Measurements from ENCODE around the gene NPTXR. TPM values are rescaled to one million over a fixed set of nuclear protein-coding genes. Genes with fewer than 3 reads are reported as not detected.
"Not testable (repeated sequence)": the region's sequence is repeated elsewhere in the genome, so short reads cannot be mapped to it uniquely, and the experiment has no call there.

Gene NPTXR
- polyA plus RNA-seq, 1 of the 3 experiments (the other 2 are of a cell fraction) = 1.2 TPM

DNA sequence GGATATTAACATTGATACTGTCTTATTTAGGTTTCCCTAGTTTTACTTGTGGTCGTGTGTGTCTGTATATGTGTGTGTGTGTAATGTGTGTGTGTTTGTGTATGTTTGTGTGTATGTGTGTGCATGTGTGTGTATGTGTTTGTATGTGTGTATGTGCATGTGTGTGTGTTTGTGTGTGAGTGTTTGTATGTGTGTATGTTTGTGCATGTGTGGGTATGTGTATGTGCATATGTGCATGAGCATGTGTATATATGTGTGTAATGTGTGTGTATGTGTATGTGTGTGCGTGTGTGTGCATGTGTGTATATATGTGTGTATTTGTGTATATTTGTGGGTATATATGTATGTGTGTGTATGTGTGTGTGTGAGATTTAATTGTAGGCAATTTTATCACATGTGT lies 32.6 kb downstream of the NPTXR start:
- TF ChIP-seq, protein P1, sequence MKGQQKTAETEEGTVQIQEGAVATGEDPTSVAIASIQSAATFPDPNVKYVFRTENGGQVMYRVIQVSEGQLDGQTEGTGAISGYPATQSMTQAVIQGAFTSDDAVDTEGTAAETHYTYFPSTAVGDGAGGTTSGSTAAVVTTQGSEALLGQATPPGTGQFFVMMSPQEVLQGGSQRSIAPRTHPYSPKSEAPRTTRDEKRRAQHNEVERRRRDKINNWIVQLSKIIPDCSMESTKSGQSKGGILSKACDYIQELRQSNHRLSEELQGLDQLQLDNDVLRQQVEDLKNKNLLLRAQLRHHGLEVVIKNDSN (IDR thresholded peaks at IDR 0.05; ENCODE audit: borderline replicate concordance, low read depth) = no peak
- TF ChIP-seq ELF1 (IDR thresholded peaks at IDR 0.05) = no peak
- no peak for TF ChIP-seq RFX5 (IDR thresholded peaks at IDR 0.05; ENCODE audit: low read length)
- Histone ChIP-seq H3K36me3 (replicated peaks in 1 of 2; ENCODE audit: control insufficient read depth in 1 of 2, insufficient read depth in 2 of 2, low read length in 1 of 2) (no peaks in the 10 kb centered on the region), H3K9me2 (no peaks in the 10 kb centered on the region), H3K79me2 (ENCODE audit: insufficient read depth) (no peaks in the 10 kb centered on the region), H2AFZ (ENCODE audit: low read depth) (no peak overlapping the region), H3K9ac (no peak overlapping the region), H3K9me3 (no peaks in the 10 kb centered on the region), H3K4me1 (ENCODE audit: control insufficient read depth in 1 of 2, insufficient read depth in 2 of 2, low read depth in 1 of 2, low read length in 1 of 2) (no peaks in the 10 kb centered on the region), H3F3A (replicated peaks; ENCODE audit: insufficient read depth) (no peaks in the 10 kb centered on the region), H3K4me2 (no peak overlapping the region), H3K27ac (ENCODE audit: low read depth in 2 of 2, low read length in 1 of 2) (no peak overlapping the region), H3K27me3 (ENCODE audit: insufficient read depth) (no peaks in the 10 kb centered on the region), H3K4me3 (ENCODE audit: low read depth in 2 of 2, low read length in 1 of 2) (no peak overlapping the region), H4K20me1 (ENCODE audit: insufficient read depth) (no peaks in the 10 kb centered on the region)
- POLR2A ChIA-PET = no interaction called here
- 41% methylated on average over 2 of the region's 2 CpGs for WGBS (ENCODE audit: low lambda C conversion rate)
- CTCF ChIA-PET = no interaction called here
- no peak for DNase-seq

DNA sequence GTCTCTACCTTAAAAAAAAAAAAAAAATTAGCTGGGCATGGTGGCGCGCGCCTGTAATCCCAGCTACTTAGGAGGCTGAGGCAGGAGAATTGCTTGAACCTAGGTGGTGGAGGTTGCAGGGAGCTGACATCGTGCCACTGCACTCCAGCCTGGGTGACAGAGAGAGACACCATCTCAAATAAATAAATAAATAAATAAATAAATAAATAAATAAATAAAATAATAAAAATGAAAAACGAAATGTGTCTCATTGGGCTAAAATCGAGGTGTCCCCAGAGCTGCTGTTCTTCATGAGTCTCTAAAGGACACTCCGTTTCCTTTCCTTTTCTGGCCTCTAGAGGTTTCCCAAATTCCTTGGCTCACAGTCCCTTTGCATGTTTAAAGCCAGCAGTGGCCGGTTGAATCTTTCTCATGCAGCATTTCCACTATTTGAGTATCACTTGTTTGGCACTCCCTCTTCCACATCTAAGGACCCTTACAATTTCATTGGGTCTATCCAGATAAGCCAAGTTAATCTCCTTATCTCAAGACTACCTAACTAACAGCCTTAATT lies 38.7 kb downstream of the NPTXR start:
- H3K9ac ChIP-seq; H3K27ac ChIP-seq (ENCODE audit: low read depth in 2 of 2, low read length in 1 of 2); H3K4me3 ChIP-seq (ENCODE audit: low read depth in 2 of 2, low read length in 1 of 2); DNase-seq; H3K9me3 ChIP-seq; CTCF ChIA-PET; H2AFZ ChIP-seq (ENCODE audit: low read depth); H3K36me3 ChIP-seq (replicated peaks in 1 of 2; ENCODE audit: control insufficient read depth in 1 of 2, insufficient read depth in 2 of 2, low read length in 1 of 2); H3F3A ChIP-seq (replicated peaks; ENCODE audit: insufficient read depth); H3K4me1 ChIP-seq (ENCODE audit: control insufficient read depth in 1 of 2, insufficient read depth in 2 of 2, low read depth in 1 of 2, low read length in 1 of 2); POLR2A ChIA-PET; H3K9me2 ChIP-seq; H3K4me2 ChIP-seq; H3K27me3 ChIP-seq (ENCODE audit: insufficient read depth); H4K20me1 ChIP-seq (ENCODE audit: insufficient read depth); H3K79me2 ChIP-seq (ENCODE audit: insufficient read depth): not testable (repeated sequence)
- 56% methylated on average over 8 of the region's 8 CpGs for whole genome bisulfite sequencing (ENCODE audit: low lambda C conversion rate)

DNA sequence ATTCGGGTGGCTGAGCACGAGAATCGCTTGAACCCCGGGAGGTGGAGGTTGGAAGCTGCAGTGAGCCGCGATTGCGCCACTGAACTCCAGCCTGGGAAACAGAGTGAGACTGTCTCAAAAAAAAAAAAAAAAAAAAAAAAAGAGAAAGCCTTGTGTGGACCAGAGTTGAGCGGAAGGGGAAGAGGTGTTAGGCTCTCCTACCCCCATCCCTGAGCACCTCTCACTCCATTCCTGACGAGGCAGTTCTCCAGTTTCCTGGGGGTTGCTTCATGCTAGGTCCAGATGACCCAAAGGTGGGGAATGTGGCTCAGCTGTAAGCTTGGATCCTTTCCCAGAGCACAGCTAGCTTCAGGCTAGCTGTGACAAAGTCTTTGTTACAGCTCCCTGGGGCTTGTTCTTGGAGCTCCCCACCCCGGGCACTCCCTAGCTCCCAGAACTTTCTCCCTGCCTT lies 41.1 kb downstream of the NPTXR start:
- Histone ChIP-seq H3K4me3 (ENCODE audit: low read depth in 2 of 2, low read length in 1 of 2) (no peak overlapping the region), H3K27ac (ENCODE audit: low read depth in 2 of 2, low read length in 1 of 2) (no peak overlapping the region), H4K20me1 (ENCODE audit: insufficient read depth) (no peaks in the 10 kb centered on the region), H3K9ac (no peak overlapping the region), H3K79me2 (ENCODE audit: insufficient read depth) (no peaks in the 10 kb centered on the region), H3K9me3 (no peaks in the 10 kb centered on the region), H3K27me3 (ENCODE audit: insufficient read depth) (no peaks in the 10 kb centered on the region), H3K9me2 (no peaks in the 10 kb centered on the region), H3K4me2 (no peak overlapping the region), H3K4me1 (ENCODE audit: control insufficient read depth in 1 of 2, insufficient read depth in 2 of 2, low read depth in 1 of 2, low read length in 1 of 2) (no peaks in the 10 kb centered on the region; a peak in 2 of 4 replicates), H3F3A (replicated peaks; ENCODE audit: insufficient read depth) (no peaks in the 10 kb centered on the region), H2AFZ (ENCODE audit: low read depth) (no peak overlapping the region), H3K36me3 (replicated peaks in 1 of 2; ENCODE audit: control insufficient read depth in 1 of 2, insufficient read depth in 2 of 2, low read length in 1 of 2) (no peaks in the 10 kb centered on the region)
- CTCF ChIA-PET = interaction anchor here (0.6 to 0.9 kb wide), 2 partner anchors 34 to 591 kb away, joined by 3 to 5 read pairs; no protein-coding TSS in a partner anchor
- POLR2A ChIA-PET = no interaction called here
- TF ChIP-seq RXRA (IDR thresholded peaks at IDR 0.05; ENCODE audit: borderline replicate concordance, low read depth) = no peak
- TF ChIP-seq MEF2A (IDR thresholded peaks at IDR 0.05; ENCODE audit: borderline replicate concordance, low read depth) = no peak
- 0 out of 2 replicates have a peak, but pooled peaks have one; percentile 10 for TF ChIP-seq FOSL2 (IDR thresholded peaks at IDR 0.05; ENCODE audit: borderline replicate concordance, low read depth)
- TF ChIP-seq PBX3 (IDR thresholded peaks at IDR 0.05) = peak; percentile 17; the same call in 1 of the 2 replicates
- TF ChIP-seq NFIC (IDR thresholded peaks at IDR 0.05; ENCODE audit: borderline replicate concordance) = peak; percentile 48; the same call in 1 of the 2 replicates
- no peak for DNase-seq
- WGBS (ENCODE audit: low lambda C conversion rate) = 21% methylated on average over 7 of the region's 10 CpGs

Data from SK-N-SH (cell line).